ENCODE data around the gene SYF2.

SYF2 gene

DNA sequence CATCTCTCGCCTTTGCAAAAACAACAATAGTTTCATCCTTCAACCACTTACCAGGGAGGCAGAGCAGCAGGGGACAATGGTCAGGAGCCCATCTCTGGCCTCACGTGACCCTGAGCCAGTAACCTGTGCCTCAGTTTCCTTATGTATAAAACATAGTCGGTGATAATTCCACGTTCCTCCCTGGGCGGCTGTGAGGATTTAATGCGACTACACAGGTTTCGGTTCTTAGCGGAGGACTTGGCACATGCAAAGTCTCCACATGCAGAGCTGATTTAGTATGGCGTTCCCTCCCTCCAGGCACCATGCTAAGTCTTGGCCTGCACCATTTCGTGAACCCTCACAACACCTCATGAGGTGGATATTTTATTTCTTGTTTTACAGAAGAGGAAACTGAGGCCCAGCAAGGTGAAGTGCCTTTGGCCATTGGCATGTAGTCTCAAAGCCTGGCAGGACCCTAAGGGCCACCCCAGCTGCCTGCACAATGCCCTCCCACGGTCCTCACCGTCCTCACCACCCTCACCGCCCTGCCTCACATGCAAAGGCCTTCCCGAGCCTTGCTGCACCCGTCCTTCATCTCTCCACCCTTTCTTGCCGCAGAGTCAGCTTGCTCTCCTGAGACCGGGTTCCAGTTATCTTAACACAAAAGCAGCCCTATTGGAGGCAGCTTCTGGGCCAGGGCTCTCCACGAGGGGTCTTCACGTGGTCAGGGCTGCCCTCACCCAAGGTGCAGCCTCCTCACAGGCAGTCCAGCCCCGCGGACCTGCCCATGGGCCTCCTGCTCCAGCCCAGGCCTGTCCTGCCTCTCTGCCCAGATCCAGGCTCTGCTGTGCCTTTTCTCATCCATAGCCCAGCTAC lies 48.9 kb downstream of the SYF2 start:
- DNase-seq (ENCODE audit: low spot score), result no peak

DNA sequence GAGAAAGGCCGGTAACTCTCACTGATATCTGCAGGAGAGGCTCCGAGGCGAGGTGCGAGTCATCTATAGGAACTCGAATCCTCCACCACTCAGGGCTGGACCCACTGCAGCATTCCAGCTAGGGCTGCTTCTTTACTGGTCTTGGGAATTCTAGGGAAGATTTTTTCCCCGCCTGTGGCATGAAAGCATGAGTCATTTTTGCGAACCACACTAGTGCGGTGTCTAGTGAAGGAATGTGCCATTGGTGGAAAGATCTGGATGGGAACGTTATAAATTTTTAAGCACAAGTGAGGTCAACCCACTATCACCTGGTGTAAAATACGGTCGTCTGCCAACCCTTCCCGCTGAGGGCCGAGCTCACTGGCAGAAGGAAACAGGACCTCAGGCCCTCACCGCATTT lies 49.7 kb downstream of the SYF2 start:
- no peak for DNase-seq (ENCODE audit: low spot score)

DNA sequence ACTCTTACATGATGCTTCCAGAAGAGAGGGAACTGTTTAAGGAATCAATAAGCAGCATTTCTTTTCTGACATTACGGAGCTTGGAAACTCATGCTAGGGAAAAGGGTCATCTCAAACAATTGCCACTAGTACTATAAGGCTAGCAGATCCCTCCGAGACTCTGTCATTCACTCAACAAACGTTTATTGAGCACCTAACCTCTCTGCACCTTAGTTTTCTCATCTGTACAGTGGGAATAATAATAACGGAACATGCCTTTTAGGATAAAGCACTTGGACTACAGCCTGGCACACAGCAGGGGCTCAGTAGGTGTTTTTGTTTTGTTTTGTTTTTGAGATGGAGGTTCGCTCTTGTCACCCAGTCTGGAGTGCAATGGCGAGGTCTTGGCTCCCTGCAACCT lies 51.3 kb downstream of the SYF2 start:
- DNase-seq (ENCODE audit: low spot score), result no peak

DNA sequence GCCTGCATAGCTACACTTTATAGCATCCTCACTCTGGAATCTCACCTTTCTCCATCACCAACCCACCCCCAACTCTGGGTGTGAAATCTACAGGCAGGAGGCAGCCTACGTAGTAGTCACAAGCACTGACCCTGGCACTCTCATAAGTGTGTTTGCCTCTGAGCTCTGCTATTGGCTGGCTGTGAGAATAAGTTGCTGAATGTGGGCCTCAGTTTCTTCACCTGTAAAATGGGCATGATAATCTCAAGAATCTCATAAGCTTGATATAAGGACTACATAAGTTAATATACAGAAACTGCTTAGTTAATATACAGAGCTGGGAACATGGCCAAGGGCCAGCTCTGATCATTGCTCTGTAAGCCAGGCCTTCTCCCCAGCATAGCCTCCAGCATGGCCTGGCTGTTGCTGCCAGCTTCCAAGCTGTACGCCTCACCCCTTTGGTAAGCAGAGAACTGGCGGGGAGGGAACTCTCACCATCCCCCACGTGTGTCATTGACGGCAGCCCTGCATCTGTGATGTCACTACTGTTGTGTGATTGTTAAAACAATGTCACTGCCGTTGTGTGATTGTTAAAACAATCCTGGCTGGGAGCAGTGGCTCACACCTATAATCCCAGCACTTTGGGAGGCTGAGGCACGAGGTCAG lies 53.3 kb downstream of the SYF2 start:
- DNase-seq (ENCODE audit: low spot score), result no peak

DNA sequence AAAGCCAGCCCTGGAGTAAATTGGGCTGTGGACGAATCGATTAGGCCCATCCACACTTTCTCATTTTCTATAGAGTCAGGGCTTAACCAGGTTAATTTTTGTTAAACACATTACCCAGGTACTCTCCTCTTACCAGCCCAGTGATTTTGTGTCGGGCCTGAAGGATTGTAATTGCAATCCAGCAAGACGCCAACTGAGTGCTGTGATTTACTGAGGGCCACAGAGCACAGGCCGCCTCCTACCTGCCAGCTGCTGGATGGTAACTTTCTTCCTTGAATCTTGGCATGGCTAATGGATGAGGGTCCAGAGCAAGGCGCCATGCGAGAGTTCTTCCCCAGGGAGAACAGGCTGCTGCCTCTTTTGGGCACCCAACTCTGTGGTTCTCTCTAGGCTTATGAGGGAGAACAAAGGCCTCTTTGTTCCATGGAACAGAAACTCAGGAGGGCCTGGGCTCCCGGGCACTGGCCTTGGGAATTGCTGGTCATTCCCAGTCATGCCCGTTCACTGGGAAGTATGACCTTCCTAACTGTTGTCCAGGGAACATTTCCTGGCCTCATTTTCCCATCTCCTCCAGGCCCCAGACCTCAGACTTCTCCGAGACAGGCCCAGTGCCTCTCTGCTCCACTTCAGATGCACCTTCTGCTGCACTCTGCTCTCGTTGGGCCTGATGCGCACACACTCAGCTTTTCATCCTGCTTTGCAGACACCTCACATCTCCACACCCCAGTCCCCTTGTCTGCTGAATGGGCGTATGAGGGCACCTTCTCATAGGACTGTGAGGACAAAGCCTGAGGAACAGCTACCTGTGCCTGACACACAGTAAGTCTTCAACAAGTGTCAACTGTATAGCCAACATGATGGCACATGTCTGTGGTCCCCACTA lies 57.3 kb downstream of the SYF2 start:
- DNase-seq (ENCODE audit: low spot score), result peak; percentile 74

DNA sequence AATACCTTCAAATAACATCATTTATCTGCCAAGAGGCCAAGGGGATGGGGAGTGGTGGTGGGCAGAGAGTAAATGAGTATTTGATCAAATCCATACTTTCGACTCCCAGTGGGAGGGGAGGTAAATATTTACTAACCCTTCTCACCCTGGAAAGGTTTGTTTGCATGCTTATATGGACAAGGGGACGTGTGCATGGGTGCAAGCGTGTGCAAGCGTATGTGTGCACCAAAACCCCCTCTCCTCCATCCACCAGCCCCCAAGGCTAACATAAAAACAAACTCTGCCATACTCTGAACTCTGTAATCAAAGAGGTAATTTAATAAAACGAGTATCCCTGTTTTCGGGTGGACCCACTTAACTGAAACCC lies 58.0 kb downstream of the SYF2 start:
- no peak for DNase-seq (ENCODE audit: low spot score)

DNA sequence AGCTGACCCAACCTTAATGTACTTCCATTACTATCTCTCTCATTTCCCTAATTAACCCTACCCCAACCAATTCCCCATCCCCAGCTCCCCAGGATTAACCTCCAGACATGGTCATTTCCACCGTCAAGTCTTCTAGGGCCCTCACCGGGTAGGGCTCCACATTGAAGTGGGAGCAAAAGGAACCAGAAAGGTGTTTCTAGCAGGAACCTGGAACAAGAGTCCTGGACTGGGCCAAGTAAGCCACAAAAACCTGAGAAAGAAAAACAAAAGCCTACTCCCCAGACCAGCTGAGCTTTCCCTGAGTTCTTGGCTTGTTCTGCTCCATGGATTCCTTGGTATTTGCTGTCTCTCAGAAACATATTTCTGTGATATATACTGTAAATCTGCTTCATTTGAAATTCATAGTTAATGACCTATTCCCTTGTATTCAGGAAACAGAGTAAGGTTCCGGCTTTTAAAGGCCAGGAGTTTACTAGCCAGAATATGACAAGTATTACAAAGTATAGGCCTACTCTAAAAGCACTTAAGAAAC lies 58.4 kb downstream of the SYF2 start:
- DNase-seq (ENCODE audit: low spot score), result no peak

Measured in Ammon's horn (tissue), 1 donor.